ENCODE results near the gene BRF1. TPM values are rescaled to one million over a fixed set of nuclear protein-coding genes. Genes with fewer than 3 reads are reported as not detected.

BRF1 gene
- polyA plus RNA-seq, 1 of the 3 experiments (the other 2 are of a cell fraction) = 15.7 TPM

- peaks cover 0 to 2% of the 10 kb centered on the region in 2 experiments; a peak in 1 of 4 replicates for H3K4me1 ChIP-seq (ENCODE audit: control insufficient read depth in 1 of 2, insufficient read depth in 2 of 2, low read depth in 1 of 2, low read length in 1 of 2)
- no peak overlapping the region for H3K4me3 ChIP-seq (ENCODE audit: low read depth in 2 of 2, low read length in 1 of 2)
- peaks cover 7% of the 10 kb centered on the region for H3F3A ChIP-seq (replicated peaks; ENCODE audit: insufficient read depth)
- H3K27me3 ChIP-seq (ENCODE audit: insufficient read depth) = no peaks in the 10 kb centered on the region
- no peaks in the 10 kb centered on the region for H3K79me2 ChIP-seq (ENCODE audit: insufficient read depth)
- DNase-seq = no peak
- no peaks in the 10 kb centered on the region for H3K9me2 ChIP-seq
- no peak overlapping the region for H2AFZ ChIP-seq (ENCODE audit: low read depth)
- no peak overlapping the region for H3K27ac ChIP-seq (ENCODE audit: low read depth in 2 of 2, low read length in 1 of 2)
- H4K20me1 ChIP-seq (ENCODE audit: insufficient read depth) = no peaks in the 10 kb centered on the region
- WGBS (ENCODE audit: low lambda C conversion rate) = 30% methylated on average over 4 of the region's 4 CpGs
- no peak overlapping the region for H3K9ac ChIP-seq
- H3K4me2 ChIP-seq = no peak overlapping the region
- H3K36me3 ChIP-seq (replicated peaks in 1 of 2; ENCODE audit: control insufficient read depth in 1 of 2, insufficient read depth in 2 of 2, low read length in 1 of 2) = no peaks in the 10 kb centered on the region
- no peaks in the 10 kb centered on the region for H3K9me3 ChIP-seq
- ChIA-PET POLR2A (no interaction called here), CTCF (interaction anchor here (1.5 kb wide), 1 partner anchor 96 kb away, joined by 4 read pairs; no protein-coding TSS in a partner anchor)
- TF ChIP-seq RAD21 (IDR thresholded peaks at IDR 0.05; ENCODE audit: low read length) = no peak
These were observed 114.8 kb downstream of the BRF1 start for GRCh38 chr14:105185973-105186372.

GRCh38 chr14:105185001-105185400, 115.8 kb downstream of the BRF1 start:
- peaks cover 0 to 8% of the 10 kb centered on the region in 2 experiments; a peak in 2 of 4 replicates for H3K4me1 ChIP-seq (ENCODE audit: control insufficient read depth in 1 of 2, insufficient read depth in 2 of 2, low read depth in 1 of 2, low read length in 1 of 2)
- CTCF ChIA-PET = interaction anchor here (1.5 to 1.7 kb wide), 2 partner anchors 16 to 95 kb away, joined by 3 to 4 read pairs; no protein-coding TSS in a partner anchor

More at GRCh38 chr14:105185001-105185400, 115.8 kb downstream of the BRF1 start:
- TF ChIP-seq RCOR1 (IDR thresholded peaks at IDR 0.05; ENCODE audit: low read length) = no peak
- no peak for TF ChIP-seq USF2 (IDR thresholded peaks at IDR 0.05; ENCODE audit: borderline replicate concordance, low read depth, low read length)
- no peak for TF ChIP-seq NRF1 (IDR thresholded peaks at IDR 0.05; ENCODE audit: low read depth, low read length)
- no peak for TF ChIP-seq MAX (IDR thresholded peaks at IDR 0.05; ENCODE audit: low read depth)
- no peak for TF ChIP-seq PBX3 (IDR thresholded peaks at IDR 0.05)
- no peak for TF ChIP-seq YY1 (IDR thresholded peaks at IDR 0.05; ENCODE audit: low read depth)
- no peak for TF ChIP-seq CTCF (IDR thresholded peaks at IDR 0.05)
- TF ChIP-seq JUND (IDR thresholded peaks at IDR 0.05) = no peak
- WGBS (ENCODE audit: low lambda C conversion rate) = 63% methylated on average over 13 of the region's 18 CpGs
- Histone ChIP-seq H2AFZ (ENCODE audit: low read depth) (no peak overlapping the region), H3K9me2 (no peaks in the 10 kb centered on the region), H3K4me2 (no peak overlapping the region), H3K9me3 (no peaks in the 10 kb centered on the region), H3K27ac (ENCODE audit: low read depth in 2 of 2, low read length in 1 of 2) (no peak overlapping the region), H3K9ac (no peak overlapping the region), H3K4me3 (ENCODE audit: low read depth in 2 of 2, low read length in 1 of 2) (no peak overlapping the region), H3K36me3 (replicated peaks in 1 of 2; ENCODE audit: control insufficient read depth in 1 of 2, insufficient read depth in 2 of 2, low read length in 1 of 2) (no peaks in the 10 kb centered on the region), H4K20me1 (ENCODE audit: insufficient read depth) (no peaks in the 10 kb centered on the region), H3K27me3 (ENCODE audit: insufficient read depth) (no peaks in the 10 kb centered on the region), H3K79me2 (ENCODE audit: insufficient read depth) (no peaks in the 10 kb centered on the region), H3F3A (replicated peaks; ENCODE audit: insufficient read depth) (peaks cover 7% of the 10 kb centered on the region)
- no peak for DNase-seq
- POLR2A ChIA-PET = interaction anchor here (1.0 kb wide), 1 partner anchor 9 kb away, joined by 5 read pairs; no protein-coding TSS in a partner anchor

All from SK-N-SH (cell line).